Dermis blood vessel endothelial cell (primary cell): Measurements from ENCODE around the gene APOC3. TPM values are rescaled to one million over a fixed set of nuclear protein-coding genes. Genes with fewer than 3 reads are reported as not detected.

ENCODE experiments used
- DNase-seq: peaks from one replicate; pipeline ENCODE4 v3.0.0; 2010
- total RNA-seq: library from RNA; depleted of rRNA; stranded (reverse); fragments of >200 nt; gene quantifications from 2 replicates; pipeline ENCODE4 v1.2.3, GENCODE V29; 2014

Gene APOC3
- total RNA-seq, 1 donor from 2014 or later = not detected

DNA sequence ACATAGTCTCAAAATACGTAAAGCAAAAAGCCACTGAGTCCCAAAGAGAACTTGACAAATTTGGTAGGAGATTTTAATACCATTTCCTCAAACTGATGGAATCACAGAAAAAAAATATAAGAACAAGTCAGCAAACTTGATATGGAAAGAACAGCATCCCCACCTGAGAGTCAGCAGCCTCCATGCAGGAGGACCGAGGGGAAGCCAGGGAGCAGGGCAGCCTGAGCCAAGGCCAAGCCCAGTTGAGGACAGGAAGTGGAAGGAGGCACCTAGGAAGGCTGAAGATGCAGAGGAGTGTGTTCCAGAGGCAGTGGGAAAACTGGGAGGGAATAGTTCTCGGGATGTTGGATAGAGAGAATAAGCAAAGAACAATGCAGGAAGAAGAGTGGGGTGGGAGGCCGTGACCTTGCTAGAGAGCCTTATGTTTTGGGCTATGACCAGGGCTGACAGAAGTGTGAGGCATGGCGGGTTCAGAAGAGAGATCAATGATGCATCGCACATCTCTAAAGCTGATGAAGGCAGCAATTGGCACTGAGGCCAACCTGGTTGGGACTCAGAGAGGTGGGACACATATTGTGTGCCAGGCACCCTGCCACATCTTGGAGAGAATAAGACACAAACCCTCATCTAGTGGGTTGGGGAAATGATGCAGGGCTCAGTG lies 22.0 kb upstream of the APOC3 start:
- DNase-seq = no peak

DNA sequence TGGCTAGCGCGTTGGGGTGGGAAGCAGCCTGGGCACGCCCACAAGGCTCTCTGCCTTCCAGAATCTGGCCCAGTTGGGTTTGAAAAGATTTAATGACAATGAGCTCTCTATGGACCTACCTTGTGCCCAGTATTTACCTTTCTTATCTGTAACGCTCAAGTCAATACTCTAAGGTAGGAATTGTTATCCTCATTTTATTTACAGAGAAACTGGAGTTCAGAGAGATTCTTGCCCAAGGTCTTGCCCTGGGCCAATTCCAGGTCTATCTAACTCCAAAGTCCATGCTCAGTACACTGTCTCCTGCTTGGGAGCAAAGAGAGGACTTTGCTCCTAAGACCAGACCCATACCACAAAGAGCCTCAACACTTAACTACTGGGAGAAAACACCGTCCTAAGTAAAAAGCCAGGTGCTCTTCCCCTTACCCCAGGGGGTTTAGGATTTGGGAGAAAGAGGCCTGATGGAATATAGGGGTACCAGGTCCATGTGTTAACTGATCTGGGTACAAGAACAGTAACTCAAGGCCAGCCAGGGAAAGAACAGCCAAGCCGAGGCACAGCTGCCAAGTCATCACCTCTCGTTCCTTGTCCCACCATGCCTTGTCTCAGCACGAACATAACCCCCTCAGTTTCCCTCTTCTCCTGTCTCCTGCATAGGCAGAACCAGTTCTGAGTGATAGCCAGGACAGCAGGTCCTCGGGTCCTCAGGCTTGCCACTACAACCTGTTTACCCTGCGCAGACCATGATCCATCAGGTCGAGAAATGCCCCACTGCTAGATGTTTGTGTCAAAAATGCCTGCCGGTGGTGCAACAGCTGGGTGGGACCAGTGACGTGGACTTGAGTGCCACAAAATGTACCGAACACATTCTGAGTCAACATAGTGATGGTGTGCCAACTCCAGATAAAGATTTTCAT lies 21.2 kb upstream of the APOC3 start:
- DNase-seq = no peak

DNA sequence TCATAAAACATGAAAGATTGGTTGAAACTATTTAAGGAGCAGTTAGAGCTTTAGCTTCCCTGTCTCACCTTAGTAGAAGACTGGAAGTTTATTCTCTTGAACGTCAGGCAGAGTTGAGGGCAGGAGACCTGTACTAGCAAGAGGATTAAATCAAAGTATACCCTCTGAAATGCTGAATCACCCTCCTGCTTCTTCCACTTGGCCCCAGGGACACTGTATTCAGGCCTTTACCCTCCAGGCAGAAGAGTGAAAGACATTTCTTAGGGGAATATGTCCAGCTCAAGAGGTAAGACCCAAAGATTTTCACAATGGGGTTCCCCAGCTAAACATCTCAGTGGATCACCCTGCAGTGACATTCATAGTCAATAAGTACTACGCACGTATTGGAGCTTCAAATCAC lies 18.5 kb upstream of the APOC3 start:
- DNase-seq = no peak

DNA sequence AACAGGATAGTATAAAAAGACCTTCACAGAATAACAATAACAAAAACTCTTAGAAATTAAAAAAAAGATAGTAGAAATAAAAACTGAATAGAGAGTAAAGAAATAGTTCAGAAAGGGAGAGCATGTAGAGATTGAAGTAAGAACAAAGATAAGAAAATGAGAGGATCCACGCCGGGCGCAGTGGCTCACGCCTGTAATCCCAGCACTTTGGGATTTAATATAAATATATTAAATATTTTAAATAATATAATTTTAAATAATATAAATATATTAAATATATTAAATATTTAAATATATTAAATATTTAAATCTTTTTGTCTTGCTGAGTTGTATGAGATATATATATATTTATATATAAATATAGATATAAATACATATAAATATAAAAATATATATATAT lies 17.6 kb upstream of the APOC3 start:
- no peak for DNase-seq

DNA sequence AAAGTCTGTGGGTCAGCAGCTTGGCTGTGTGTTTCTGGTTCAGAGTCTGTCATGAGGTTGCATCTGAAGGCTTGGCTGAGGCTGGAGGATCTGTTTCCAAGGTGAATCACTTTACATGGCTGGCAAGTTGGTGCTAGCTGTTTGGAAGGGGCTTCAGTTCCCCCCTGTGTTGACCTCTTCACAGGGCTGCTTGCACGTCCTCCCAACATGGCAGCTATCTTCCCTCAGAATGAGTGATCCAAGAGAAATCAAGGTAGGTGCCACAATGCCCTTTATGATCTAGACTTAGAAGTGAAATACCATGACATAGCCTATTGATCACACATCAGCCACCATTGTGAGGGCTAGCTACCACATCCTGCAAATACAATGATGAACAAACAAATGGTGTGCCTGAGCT lies 16.5 kb upstream of the APOC3 start:
- DNase-seq = no peak

DNA sequence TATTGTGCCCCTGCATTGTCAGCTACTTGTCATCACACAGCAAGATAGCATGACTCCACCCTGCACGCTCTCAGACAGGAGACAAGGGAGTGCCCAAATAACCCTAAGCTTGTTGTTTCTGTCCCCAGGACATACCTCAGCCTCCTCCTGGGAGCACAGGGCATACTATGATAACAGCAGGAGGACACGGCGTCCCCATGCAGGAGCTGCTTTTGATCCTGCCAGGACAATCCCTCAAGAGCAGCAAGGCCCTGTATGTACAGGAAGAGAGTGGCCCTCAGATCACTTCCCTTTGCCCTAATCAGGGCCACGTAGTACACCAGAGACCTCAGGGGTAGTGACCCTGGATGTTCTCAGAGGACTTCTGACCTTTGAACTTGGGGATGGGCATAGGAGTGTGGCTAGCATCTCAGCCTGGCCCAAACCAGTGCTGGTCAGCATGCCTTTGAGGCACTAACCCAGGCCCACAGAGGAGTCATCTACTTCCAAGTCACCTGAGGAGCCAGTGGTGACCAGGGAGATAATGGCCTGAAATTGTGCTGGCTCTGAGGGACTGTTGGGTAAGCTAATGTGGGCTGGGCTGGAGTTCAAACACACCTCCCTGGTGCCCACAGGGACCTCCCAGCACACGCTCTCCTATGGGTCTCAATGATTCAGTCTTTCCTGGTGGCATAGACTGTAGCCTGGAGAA lies 15.8 kb upstream of the APOC3 start:
- no peak for DNase-seq

DNA sequence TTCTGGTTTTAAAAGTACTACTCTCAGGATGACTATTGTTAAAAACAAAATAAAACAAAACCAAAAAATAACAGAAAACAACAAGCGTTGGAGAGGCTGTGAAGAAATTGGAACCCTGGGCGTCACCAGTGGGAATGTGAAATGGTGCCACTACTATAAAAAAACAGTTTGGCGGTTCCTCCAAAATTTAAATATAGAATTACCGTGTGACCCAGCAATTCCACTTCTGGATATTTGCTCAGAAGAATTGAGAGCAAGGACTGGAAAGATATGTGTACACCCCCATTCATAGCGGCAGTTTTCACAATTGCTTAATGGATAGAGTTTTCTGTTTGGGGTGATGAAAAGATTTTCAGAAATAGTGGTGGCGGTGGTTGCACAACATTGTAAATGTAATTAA lies 15.2 kb upstream of the APOC3 start:
- no peak for DNase-seq

DNA sequence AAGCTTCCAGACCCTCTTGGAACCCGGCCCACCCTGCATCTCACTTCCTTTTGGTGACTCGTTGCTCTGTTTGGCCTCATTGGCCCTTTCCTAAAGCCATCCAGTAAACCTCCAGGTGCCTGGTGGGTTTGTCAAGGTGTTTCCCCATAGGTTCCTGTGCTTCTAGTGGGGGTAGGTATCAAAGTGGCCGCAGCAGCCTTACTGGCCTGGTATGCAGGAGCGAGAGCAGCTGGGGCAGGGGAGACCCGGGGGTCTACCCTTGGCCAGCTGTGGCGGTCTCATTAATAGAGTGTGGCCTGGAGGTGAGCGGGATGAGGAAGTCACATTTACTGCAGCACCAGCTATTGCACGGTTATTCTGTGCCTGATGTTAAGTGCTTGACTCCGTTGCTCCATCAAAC lies 10.7 kb upstream of the APOC3 start:
- DNase-seq = no peak

DNA sequence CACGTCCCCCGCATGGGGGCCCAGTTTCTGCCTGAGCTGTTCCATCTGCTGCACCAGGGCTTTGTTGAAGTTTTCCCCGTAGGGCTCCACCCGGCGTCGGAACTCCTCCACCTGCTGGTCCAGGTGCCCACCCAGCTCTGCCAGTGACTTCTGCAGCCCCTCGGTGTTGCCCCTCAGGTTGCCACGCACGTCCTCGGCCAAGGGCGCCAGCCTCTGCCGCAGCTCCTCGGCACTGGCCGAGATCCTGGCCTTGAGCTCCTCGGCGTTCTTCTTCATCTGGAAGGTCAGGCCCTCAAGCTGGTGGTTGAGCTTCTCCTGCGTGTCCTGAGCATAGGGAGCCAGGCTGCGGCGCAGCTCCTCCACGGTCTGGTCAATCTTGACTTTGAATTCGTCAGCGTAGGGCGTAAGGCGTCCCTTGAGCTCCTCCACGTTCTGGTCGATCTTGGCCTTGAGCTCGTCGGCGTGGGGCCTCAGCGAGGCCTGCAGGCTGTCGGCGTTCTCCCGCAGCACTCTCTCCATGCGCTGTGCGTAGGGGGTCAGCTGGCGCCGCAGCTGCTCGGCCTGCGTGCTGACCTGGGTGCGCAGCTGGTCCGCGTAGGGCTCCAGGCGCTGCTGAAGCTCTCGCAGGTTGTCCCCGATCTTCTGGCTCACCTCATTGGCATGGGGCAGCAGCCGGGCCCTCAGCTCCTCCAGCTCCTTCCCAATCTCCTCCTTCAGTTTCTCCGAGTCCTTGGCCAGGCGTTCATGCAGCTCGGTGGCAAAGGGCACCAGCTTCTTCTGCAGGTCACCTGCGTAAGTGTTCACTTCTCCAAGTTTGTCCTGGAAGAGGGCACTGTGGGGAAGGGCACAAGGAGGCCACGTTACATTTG lies 8.4 kb upstream of the APOC3 start:
- no peak for DNase-seq

DNA sequence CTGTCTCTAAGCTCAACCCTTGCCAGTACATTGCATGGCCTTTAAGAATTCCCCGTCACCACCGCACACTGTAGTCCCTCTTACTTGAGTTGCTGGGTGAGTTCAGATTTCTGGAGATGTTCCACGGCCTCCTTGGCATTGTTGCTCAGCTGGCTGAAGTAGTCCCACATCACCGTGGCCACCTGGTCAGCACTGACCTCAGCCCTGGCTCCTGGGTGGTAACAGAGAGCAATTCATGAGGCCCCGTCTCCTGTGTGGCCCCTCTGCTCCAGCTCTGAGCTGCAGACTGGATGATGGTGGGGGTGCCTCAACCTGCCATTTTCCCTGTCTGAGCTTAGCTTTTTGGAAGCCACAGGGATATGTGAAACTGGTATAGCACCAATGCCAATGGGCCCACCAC lies 7.1 kb upstream of the APOC3 start:
- DNase-seq = no peak

DNA sequence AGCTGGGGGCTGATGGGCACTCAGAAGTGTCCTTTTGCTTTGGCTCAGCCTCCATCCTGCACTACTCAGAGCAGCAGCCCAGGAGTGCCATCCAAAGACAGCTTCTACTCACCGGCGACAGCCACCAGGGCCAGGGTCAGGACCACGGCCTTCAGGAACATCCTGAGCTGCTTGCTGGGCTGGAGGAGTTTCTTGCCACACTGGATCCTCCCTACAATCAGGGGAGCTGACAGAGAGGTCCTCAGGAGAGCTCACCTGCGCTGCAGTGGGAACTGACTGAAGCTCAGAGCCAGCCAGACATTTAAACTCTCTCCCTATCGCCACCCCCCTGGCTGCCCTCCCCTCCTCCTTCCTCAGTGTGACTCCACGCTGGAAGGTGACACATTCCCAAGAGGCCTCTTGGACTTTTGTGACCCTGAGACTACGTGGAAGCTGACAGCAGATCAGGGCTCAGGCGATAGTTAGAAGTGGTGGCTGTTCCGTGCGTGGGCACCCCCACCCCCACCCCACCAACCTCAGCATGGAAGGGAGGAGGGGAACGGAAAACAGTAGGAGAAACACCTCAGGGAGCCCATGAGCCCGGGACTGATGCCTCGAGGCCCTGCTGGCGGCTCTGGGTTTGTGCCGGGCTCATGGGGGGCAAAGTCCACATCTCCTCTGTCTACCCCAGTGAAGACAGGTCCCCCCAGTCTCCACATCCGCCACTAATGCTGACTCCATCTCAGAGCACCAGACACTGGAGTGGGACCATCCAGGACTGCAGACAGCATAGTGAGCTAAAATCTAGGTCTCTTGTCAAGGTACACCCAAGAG lies 6.5 kb upstream of the APOC3 start, which contains the start of gene APOA4:
TSS of gene APOA4 (minus strand) at position 274 of the 813 bp plus-strand sequence. CDS start at position 161, 113 bp downstream.
- no peak for DNase-seq

DNA sequence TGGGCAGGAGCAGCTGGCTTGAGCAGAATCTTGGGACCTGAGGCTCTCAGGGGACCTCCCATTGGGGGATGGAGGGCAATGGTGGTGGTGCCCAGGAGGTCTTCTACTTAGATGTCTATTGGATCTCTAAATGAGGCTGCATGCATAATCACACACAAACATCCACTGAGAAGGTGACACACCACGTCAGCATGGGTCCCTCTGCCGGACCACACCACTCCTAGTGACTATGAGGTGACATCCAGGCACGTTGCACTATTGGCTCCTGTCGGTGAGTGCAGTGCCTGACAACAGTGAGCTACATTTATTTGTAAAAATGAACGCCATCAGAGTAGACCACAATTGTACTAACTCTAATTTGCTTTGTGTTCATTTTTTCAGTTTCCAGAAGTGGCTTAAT lies 4.3 kb upstream of the APOC3 start:
- no peak for DNase-seq

DNA sequence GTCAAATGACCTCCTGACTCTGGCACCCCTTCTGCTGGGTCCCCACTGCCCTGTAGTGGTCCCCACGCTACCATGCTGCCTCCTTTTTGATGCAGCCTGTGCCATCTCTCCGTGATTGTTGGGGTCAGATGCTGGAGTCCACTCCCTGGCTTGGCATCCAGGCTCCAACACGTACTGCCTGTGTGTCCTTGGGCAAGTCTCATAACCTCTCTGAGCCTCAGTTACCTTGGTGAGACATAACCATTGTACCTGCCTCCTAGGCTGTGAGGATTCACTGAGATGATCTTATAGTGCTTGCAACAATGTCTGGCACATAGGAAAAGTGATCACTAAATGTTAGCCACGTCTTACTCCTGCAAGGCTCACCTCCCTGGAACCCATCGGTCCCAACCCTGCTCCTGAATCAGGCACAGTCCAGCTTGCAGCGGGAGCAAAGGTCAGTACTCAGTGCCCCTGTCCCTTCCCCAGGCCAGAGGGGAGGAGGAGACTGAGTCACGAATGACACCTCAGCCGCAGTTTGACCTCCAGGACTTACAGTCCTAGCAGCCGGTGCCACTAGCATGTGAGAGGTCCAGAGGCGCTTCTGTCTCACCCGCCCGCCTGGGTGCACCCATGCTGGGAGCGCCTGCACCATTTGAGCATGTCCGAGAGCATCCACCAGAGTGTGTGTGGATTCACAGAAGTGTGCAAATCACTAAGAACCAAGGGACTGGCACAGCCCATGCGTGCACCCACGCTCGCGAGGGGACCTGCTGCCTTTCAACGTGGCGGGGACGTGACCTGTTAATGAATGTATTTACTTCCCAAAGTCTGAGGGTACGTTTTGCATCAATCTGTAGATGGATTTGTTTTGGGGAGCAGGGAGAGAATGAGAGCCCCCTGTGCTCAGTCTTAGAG lies 3.6 kb upstream of the APOC3 start:
- DNase-seq = no peak

DNA sequence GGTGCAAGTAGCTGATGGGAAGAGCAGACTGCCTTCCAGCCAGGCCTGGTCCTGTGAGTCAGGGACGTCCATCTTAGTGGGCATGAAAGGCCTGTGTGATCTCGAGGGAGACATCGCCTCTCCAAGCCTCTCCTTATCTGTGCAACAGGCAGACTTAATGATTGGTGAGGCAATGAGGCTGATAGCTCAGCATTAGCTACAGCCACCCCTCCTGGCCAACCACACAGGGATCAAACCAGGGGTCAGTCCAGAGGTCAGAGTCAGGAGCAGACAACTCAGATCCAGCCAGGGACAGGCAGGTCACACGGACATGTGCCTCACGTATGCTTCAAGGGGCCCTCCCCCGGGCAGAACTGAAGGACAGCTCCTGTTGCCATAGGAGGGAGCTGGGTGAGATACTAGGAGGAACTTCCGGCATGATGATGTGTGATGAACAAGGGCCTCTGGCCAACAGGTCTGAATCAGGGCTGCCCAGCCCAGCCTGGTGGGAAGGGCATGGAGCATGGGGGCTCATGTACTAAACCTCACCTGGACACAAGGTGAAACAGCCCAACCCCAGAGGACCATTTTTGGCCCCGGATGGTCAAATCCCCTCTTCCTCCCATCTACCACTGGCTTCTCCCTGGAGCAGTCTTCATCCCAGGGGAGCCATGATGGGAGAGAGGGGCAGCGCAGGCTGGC lies 2.8 kb upstream of the APOC3 start:
- no peak for DNase-seq

DNA sequence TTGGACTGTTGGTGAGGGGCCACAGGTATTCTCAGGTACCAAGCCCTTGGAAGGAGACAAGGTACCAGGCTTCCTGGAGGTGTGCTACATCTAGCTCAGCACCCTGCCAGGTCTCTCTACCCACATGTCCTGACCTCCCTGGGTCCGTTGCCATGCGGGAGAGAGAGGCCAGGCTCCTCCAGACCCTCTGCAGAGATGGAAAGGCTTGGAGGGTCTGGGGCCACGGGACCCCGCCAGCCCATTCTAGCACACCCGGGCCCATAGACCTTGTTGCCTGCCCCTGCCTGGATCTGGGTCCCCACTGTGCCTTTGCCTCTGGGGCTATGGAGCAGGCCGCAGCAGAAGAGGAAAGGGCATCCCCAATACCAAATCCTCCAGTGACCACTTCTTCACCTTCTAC lies 2.2 kb upstream of the APOC3 start:
- no peak for DNase-seq

DNA sequence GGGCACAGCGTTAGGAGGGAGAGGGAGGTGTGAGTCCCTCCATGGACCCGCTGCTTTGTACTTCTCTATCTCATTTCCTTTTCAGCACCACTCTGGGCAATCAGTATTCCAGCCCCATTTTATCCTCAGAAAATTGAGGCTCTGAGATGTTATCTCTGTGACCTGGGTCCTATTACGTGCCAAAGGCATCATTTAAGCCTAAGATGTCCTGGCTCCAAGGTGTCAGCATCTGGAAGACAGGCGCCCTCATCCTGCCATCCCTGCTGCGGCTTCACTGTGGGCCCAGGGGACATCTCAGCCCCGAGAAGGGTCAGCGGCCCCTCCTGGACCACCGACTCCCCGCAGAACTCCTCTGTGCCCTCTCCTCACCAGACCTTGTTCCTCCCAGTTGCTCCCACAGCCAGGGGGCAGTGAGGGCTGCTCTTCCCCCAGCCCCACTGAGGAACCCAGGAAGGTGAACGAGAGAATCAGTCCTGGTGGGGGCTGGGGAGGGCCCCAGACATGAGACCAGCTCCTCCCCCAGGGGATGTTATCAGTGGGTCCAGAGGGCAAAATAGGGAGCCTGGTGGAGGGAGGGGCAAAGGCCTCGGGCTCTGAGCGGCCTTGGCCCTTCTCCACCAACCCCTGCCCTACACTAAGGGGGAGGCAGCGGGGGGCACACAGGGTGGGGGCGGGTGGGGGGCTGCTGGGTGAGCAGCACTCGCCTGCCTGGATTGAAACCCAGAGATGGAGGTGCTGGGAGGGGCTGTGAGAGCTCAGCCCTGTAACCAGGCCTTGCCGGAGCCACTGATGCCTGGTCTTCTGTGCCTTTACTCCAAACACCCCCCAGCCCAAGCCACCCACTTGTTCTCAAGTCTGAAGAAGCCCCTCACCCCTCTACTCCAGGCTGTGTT lies 829 bp upstream of the APOC3 start:
- no peak for DNase-seq

DNA sequence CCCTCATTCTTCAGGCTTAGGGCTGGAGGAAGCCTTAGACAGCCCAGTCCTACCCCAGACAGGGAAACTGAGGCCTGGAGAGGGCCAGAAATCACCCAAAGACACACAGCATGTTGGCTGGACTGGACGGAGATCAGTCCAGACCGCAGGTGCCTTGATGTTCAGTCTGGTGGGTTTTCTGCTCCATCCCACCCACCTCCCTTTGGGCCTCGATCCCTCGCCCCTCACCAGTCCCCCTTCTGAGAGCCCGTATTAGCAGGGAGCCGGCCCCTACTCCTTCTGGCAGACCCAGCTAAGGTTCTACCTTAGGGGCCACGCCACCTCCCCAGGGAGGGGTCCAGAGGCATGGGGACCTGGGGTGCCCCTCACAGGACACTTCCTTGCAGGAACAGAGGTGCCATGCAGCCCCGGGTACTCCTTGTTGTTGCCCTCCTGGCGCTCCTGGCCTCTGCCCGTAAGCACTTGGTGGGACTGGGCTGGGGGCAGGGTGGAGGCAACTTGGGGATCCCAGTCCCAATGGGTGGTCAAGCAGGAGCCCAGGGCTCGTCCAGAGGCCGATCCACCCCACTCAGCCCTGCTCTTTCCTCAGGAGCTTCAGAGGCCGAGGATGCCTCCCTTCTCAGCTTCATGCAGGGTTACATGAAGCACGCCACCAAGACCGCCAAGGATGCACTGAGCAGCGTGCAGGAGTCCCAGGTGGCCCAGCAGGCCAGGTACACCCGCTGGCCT lies 641 bp downstream of the APOC3 start:
- DNase-seq = no peak

DNA sequence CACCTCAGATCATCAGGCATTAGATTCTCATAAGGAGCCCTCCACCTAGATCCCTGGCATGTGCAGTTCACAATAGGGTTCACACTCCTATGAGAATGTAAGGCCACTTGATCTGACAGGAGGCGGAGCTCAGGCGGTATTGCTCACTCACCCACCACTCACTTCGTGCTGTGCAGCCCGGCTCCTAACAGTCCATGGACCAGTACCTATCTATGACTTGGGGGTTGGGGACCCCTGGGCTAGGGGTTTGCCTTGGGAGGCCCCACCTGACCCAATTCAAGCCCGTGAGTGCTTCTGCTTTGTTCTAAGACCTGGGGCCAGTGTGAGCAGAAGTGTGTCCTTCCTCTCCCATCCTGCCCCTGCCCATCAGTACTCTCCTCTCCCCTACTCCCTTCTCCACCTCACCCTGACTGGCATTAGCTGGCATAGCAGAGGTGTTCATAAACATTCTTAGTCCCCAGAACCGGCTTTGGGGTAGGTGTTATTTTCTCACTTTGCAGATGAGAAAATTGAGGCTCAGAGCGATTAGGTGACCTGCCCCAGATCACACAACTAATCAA lies 2.2 kb downstream of the APOC3 start:
- no peak for DNase-seq
